Measurements from ENCODE around the gene TPRX2.

- no peak for TF ChIP-seq CTCF (conservative IDR thresholded peaks at IDR 0.05 in 1 of 2, IDR thresholded peaks at IDR 0.05 in 1 of 2; ENCODE audit: low read depth in 1 of 2, low read length in 2 of 2)
- no peak for TF ChIP-seq EZH2 (IDR thresholded peaks at IDR 0.05; ENCODE audit: low read length, missing control alignments)
Measured at GRCh38 chr19:47860602-47861297, 1.7 kb downstream of the TPRX2 start.
